Embryonic facial prominence (tissue), 1 donor: Measurements from ENCODE around the gene VPS35.
"Not testable (repeated sequence)": the region's sequence is repeated elsewhere in the genome, so short reads cannot be mapped to it uniquely, and the experiment has no call there.

Experiments
- DNase-seq: peaks from one replicate; pipeline ENCODE4 v3.0.0-alpha.2; 2016; ENCODE audit errors: extremely low spot score

VPS35 gene

DNA sequence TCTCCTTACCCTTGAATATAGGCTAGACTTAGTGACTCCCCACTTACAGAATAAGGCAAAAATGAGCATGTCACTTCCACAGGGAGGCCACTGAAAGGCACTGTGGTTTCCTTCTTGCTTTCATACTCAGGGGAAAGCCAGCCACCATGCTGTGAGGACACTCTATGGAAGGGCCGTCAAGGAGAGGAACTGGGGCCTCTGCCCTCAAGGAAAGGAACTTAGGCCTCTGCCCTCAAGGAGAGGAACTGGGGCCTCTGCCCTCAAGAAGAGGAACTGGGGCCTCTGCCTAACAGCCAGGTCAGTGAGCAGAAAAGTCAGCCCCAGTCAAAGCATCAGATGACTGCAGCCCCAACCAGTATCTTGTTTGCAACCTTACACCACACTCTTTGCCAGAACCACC is 30.1 kb downstream of the VPS35 start:
- no peak for DNase-seq

DNA sequence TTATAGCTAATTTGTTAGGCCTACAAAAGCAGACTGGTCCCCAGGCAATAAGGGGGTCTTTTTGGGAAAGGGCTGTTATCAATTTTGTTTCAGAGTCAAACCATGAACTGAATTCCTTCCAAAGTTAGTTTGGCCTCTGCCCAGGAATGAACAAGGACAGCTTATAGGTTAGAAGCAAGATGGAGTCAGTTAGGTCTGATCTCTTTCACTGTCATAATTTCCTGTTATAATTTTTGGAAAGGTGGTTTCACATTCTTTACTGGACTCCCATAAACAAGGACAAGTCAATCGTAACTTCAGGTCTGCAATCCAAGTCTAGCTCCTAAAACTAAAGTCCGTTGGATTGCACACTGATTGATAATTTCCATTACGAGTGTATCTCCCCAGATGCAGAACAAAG is 37.7 kb downstream of the VPS35 start:
- no peak for DNase-seq

DNA sequence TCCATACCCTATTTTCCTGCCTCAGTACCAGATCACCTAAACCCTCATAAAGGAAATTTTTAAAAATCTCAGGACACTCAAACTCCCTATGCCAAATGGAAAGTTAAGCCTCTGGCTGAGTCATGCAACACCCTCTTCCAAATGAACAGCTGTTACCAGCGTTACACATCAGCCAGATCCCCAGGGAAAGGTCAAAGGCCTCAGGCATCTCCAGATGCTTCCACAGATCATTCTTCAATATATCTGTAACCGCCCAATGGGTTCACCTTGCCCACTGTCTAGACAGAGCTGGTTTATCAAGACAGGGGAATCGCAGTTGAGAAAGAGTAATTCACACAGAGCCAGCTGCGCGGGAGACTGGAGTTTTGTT is 38.7 kb downstream of the VPS35 start:
- DNase-seq = no peak

DNA sequence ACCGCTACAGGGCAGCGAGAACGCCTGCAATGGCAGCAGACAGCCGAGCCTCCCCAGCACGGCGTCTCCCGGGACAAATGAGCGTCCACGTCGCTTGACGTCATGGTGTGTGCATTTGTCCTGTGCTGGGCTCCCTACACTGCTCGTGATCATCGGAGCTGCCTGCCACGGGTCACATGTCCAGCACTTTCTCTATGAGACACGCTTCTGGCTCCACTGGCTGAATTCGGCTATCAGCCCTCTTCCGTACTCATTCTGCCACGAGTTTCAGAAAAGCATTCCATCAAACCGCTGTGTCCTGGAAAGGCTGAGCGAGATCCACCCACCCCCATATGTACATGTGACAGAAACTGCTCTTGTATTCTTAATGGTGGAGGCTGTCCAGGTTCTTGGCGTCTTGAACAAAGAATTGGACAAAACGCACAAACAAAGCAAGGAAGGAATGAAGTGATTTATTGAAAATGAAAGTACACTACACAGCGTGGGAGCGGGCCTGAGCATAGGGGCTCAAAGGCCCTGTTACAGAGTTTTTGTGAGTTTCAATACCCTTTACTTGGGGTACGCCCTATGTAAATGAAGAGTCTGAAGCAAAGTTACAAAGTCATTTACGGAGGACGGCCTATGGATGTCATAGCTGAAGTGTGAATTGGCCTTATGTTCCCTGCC is 39.3 kb downstream of the VPS35 start:
- no peak for DNase-seq

DNA sequence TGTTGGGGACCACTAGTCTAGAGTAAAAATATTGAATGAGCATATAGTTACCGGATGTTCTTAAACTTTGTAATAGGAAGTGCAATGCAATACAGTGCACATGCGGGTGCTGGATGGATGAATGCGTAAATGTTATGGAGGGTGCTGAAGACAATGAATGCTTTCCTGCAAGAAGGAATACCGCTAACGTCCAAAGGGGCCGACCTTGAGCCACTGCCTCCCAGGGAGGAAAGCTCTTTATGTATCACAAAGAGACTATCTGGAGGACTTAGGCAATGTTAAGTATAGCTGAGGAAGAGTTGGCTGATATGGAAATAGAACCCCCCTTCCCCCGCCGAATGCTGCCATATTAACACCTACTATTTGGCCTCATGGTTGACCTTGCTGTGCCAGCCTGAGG is 40.3 kb downstream of the VPS35 start:
- no peak for DNase-seq

DNA sequence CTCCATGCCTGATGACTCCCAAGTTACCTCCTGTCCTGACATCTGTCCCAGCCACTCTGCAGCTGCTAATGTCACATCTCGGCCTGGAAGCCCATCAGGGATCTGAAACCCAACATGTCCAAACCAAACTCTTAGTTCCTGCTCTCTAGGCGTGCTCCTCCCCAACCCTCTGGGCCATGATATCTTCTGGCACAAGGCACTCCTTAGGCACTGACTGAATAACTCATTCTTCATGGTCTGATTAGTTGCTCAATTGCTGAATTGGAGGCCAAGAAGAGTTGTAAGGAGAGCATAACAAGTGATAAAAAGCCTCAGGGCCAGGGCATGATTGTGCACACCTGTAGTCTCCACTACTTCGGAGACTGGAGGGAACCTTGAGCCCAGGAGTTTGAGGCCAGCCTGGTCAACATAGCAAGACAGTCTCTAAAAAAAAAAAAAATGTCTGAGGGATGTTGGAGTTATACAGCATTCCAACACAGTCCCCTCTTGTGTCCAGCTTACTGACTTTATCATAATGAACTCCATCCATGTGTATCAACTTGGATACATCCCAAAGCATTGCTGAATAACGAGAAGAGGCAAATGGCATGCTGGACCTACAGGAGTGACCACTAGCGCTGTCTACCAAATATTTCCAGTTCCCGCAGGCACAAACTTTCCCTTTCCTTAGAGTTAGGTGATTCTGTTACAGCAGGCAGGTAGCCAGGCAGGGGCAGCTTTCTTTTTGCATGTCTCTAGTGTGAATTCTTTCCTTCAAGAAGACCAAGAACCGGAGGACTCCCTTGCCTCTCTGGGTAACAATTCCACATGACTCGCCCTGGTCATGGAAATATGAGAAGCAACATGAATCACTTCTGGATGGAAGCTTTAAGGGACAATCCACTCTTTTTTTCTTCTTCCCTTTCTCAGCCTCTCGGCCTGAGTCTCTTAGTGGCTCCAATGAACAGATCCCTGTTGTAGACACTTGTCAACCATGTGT is 49.7 kb downstream of the VPS35 start:
- no peak for DNase-seq

GRCh38 chr16:46632778-46633733 is 55.9 kb downstream of the VPS35 start:
- DNase-seq = no peak

GRCh38 chr16:46629331-46630219 is 59.4 kb downstream of the VPS35 start:
- DNase-seq = no peak

DNA sequence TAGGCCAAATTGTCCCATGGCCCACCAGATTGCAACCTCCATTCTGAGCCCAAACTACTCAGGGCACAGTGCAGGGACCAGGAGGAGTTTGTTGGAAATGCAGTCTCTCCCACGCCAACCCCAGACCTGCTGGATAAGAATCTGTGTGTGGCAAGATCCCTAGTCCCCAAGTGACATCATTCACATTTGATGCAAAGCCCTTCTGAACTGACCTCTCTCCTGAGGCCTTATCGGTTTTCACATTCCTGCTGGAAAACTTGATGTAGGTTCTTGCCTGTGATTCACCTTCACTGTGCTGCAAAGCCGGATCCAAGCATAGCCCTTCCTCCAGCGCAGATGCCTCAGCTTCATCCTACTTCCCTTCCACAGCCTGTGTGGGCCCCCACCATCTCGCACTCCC is 61.2 kb downstream of the VPS35 start:
- no peak for DNase-seq

DNA sequence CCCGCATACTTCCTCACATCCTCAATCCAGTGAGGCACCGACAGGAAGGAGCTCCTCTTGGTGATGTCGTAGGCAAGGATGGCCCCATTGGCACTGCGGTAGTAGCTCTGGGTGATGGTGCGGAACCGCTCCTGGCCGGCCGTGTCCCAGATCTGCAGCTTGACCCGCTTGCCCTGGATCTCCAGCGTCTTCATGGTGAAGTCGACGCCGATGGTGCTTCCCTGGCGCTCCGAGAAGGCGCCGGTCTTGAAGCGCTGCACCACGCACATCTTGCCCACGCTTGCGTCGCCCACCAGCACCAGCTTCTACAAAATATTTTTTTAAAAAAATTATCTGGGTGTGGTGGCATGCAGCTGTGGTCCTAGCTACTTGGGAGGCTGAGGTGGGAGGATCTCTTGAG is 62.3 kb downstream of the VPS35 start:
- not testable (repeated sequence) for DNase-seq

DNA sequence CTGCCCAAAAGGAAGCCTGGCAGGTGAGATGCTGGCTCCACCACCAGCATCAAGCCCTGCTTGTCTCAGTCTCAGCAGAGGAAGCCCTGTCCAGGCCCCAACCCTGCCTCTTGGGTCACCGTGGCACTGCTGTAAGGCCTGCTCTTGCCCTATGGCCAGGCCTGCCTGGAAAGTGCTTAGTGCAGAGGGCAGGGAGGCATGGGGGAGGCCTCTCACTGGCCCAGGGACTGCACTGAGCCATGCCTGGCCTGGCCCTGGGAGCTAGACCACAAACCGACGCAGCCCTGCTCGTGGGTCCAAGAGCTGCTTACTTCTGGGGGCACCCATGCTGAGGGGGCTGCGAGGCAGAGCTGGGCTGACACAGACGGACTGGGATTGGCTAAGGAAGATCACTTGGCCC is 64.1 kb downstream of the VPS35 start:
- not testable (repeated sequence) for DNase-seq

- DNase-seq = not testable (repeated sequence)
Observed at GRCh38 chr16:46623707-46624106, 65.3 kb downstream of the VPS35 start.

- not testable (repeated sequence) for DNase-seq
Observed at GRCh38 chr16:46623246-46623645, 65.7 kb downstream of the VPS35 start.

DNA sequence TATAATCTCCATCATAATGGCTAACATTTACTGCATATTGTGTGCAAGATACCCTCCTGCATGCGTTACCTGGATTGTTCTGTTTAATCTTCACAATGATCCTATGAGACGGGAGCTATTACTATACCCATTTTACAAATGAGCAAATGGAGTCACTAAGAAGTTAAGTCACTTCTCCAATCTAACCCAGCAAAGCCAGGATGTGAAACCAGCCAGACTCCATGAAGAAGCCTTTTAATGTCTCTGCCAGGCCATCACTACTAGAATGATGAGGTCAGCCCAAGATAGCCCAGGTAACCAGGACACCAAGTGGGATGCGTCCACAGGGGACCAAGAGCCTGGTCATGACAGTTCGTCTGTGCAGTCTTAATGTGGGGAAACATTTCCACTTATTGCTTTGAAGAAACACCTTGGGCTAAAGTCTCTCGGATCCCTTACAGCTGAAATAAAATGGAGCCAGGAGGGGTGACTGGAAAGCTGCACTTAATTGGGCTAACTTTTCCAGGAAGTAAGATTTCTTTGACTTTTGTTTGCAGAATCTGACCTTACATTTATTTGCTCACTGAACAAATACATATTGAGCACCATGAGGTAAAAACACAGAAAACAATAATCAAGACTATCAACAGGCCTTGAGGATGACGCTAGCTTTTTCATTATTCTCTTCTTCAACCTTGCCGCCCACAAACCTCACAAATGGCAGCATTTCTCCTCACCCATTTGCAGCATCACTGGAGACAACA is 66.9 kb downstream of the VPS35 start:
- DNase-seq = no peak

- DNase-seq = peak; percentile 77
Observed at GRCh38 chr16:46621006-46621933, 67.7 kb downstream of the VPS35 start, which contains the start of gene SHCBP1. Gene SHCBP1, minus strand, starts transcription at chr16:46621379. Its CDS starts 20 bp downstream, at chr16:46621359.

- DNase-seq = no peak
Observed at GRCh38 chr16:46620266-46621005, 68.5 kb downstream of the VPS35 start.

GRCh38 chr16:46618516-46618915 is 70.5 kb downstream of the VPS35 start:
- no peak for DNase-seq

- DNase-seq = no peak
Observed at GRCh38 chr16:46614006-46614405, 75.0 kb downstream of the VPS35 start.
